Kidney (tissue), 14 donors: ENCODE results near the gene TMEM30B. TPM values are rescaled to one million over a fixed set of nuclear protein-coding genes. Genes with fewer than 3 reads are reported as not detected.

Experiments
- DNase-seq, 5 donors: peaks; one replicate each; pipeline ENCODE4 v3.0.0-alpha.2; 2013 to 2020
- FAIRE-seq: peaks from 2 replicates; lab custom pipeline; 2012; peaks lifted over from hg19 to GRCh38; lab: Jason Lieb, UNC
- H3K27ac ChIP-seq, 2 donors: one replicate each; pipeline ENCODE4 v1.7.0; 2013; ENCODE audit warnings: low read depth in 2 of 2, low read length in 2 of 2, inconsistent platforms in 1 of 2
- H3K27me3 ChIP-seq: one replicate; pipeline ENCODE4 v1.7.1; 2013; ENCODE audit warnings: low read length, inconsistent platforms; ENCODE audit not compliant: control insufficient read depth, insufficient read depth
- H3K36me3 ChIP-seq, 3 donors: one replicate each; pipeline versions ENCODE4 v1.7.0 to v1.7.1; 2013; ENCODE audit warnings: low read length in 3 of 3, control low read depth in 1 of 3, inconsistent platforms in 1 of 3; ENCODE audit not compliant: insufficient read depth in 3 of 3, control insufficient read depth in 2 of 3
- H3K4me1 ChIP-seq, 3 donors: one replicate each; pipeline versions ENCODE4 v1.7.0 to v1.7.1; 2013; ENCODE audit warnings: low read length in 3 of 3, inconsistent platforms in 1 of 3, low read depth in 1 of 3; ENCODE audit not compliant: control insufficient read depth in 2 of 3, insufficient read depth in 2 of 3
- H3K4me3 ChIP-seq, 3 donors: one replicate each; pipeline versions ENCODE4 v1.7.0 to v1.8.1; 2013; ENCODE audit warnings: low read length in 3 of 3, control low read depth in 1 of 3, inconsistent platforms in 1 of 3
- H3K9ac ChIP-seq, 3 donors: one replicate each; pipeline versions ENCODE4 v1.7.0 to v1.7.1; 2013; ENCODE audit warnings: low read length in 3 of 3, control low read depth in 1 of 3, inconsistent platforms in 1 of 3
- H3K9me3 ChIP-seq, 3 donors: one replicate each; pipeline versions ENCODE4 v1.7.0 to v1.7.1; 2013; ENCODE audit warnings: low read length in 3 of 3, control low read depth in 1 of 3, inconsistent platforms in 1 of 3; ENCODE audit not compliant: control insufficient read depth in 2 of 3, insufficient read depth in 1 of 3
- intact Hi-C: fragments of 100-400 bp; cut with DNase I; formaldehyde crosslinking; loops from one replicate; pipeline ENCODE4 v1.11.1; 2022
- polyA plus RNA-seq: library from polyadenylated mRNA; stranded (reverse); fragments of 350-450 nt; fragmentation: Illumina TruSeq; extraction: RNeasy Lipid Tissue Mini Kit (QIAGEN cat#74804); gene quantifications from one replicate; pipeline ENCODE4 v1.2.3, GENCODE V29; 2014; ENCODE audit warnings: low read depth, low replicate concordance; ENCODE audit not compliant: insufficient read depth
- total RNA-seq: library from RNA; stranded (reverse); fragmentation: NEBNext Ultra II Directional; extraction: Animal tissue kit (Norgen Biotek cat#: 25700); gene quantifications from one replicate; pipeline ENCODE4 v1.2.1, GENCODE V29; 2021
- TF ChIP-seq, protein P1 (sequence below): IDR thresholded peaks from 3 replicates; pipeline ENCODE4 v1.5.1; 2012; ENCODE audit warnings: mild to moderate bottlenecking, moderate library complexity, borderline replicate concordance; ENCODE audit not compliant: insufficient read depth; ENCODE audit errors: extremely low read depth
- donor health status: control.
- donor health status: control.
- donor health status: control.
- donor health status: control.
- donor health status: control.
- donor health status: DM: yes; HTN: yes; CAD: no.
- donor health status: Normal renal cell carcinoma (clear cell type).

The TMEM30B gene
- total and polyA plus RNA-seq, 2 donors from 2014 or later, result 9.4 to 20.4 TPM

DNA sequence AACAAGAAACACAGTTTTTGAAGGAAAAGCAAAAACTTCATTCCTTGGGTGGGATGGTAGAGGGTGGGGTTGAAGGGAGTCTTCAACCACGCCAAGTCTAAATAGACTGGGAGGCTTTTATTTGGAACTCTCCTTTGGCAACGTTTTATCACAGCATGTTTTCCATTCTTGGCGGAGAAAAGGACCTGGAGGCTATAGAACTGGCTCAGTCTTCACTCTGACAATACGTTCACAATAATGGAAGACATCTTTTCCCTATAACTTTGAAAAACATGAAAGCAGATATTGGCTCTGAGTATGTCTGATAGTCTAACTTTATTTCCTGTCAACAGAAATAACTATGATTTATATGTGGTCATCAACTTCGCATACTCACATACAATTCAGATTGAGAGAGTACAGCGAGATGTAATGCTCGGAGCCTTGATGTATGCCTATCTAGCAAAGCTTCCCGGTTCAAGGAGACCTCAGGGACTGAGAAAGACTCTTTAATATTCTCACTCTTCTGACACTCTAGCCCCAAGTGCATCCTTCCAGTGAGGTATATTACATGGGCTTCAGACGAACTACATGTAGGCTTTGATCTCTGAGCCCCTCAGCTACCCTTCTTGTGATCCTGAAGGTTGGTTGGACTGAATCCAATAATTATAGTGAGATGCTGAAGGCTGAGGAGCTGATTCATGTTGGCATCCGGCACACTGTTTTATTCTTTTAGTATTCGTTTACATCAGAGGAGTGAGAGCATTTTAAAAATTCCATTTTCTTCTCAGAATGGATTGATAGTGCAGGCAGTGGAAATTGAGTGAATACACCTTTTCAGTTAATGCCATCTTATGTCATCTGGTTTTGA is 14.0 kb downstream of the TMEM30B start:
- DNase-seq (no peak), FAIRE-seq (no peak)
- TF ChIP-seq, protein P1, sequence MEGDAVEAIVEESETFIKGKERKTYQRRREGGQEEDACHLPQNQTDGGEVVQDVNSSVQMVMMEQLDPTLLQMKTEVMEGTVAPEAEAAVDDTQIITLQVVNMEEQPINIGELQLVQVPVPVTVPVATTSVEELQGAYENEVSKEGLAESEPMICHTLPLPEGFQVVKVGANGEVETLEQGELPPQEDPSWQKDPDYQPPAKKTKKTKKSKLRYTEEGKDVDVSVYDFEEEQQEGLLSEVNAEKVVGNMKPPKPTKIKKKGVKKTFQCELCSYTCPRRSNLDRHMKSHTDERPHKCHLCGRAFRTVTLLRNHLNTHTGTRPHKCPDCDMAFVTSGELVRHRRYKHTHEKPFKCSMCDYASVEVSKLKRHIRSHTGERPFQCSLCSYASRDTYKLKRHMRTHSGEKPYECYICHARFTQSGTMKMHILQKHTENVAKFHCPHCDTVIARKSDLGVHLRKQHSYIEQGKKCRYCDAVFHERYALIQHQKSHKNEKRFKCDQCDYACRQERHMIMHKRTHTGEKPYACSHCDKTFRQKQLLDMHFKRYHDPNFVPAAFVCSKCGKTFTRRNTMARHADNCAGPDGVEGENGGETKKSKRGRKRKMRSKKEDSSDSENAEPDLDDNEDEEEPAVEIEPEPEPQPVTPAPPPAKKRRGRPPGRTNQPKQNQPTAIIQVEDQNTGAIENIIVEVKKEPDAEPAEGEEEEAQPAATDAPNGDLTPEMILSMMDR, result no peak
- intact Hi-C loops, result no loop called here
- Histone ChIP-seq H3K36me3 (no peaks in the 10 kb centered on the region), H3K27ac (no peak overlapping the region), H3K9me3 (no peaks in the 10 kb centered on the region), H3K27me3 (no peaks in the 10 kb centered on the region), H3K4me1 (peaks cover 0 to 2% (median 0%) of the 10 kb centered on the region in 3 donors), H3K9ac (no peak overlapping the region), H3K4me3 (no peak overlapping the region)

- DNase-seq (no peak), FAIRE-seq (no peak)
- Histone ChIP-seq H3K27me3 (no peaks in the 10 kb centered on the region), H3K36me3 (no peaks in the 10 kb centered on the region), H3K9ac (no peak overlapping the region), H3K9me3 (no peaks in the 10 kb centered on the region), H3K4me3 (no peak overlapping the region), H3K4me1 (peaks cover 0 to 2% (median 0%) of the 10 kb centered on the region in 3 donors), H3K27ac (no peak overlapping the region)
- TF ChIP-seq, protein P1, result no peak
- intact Hi-C loops, result no loop called here
Measured at GRCh38 chr14:61266436-61266835, 14.7 kb downstream of the TMEM30B start.

GRCh38 chr14:61264651-61265050 is 16.5 kb downstream of the TMEM30B start:
- no peak overlapping the region for H3K4me3 ChIP-seq
- DNase-seq (peak in 1 of 5 donors; percentile 13), FAIRE-seq (no peak)
- H3K27ac ChIP-seq, result no peak overlapping the region
- no peaks in the 10 kb centered on the region for H3K4me1 ChIP-seq
- H3K9ac ChIP-seq, result no peak overlapping the region
- H3K27me3 ChIP-seq, result no peaks in the 10 kb centered on the region
- TF ChIP-seq, protein P1, result no peak
- intact Hi-C loops, result no loop called here
- no peaks in the 10 kb centered on the region for H3K36me3 ChIP-seq
- H3K9me3 ChIP-seq, result no peaks in the 10 kb centered on the region
